Glutamatergic neuron (in vitro differentiated cells): ENCODE data around the gene SPAG9. TPM values are rescaled to one million over a fixed set of nuclear protein-coding genes. Genes with fewer than 3 reads are reported as not detected.

ENCODE experiments used
- DNase-seq: peaks from one replicate; pipeline ENCODE4 v3.0.0; 2022
- H3K27ac Mint-ChIP-seq: one replicate; pipeline ENCODE4 v1.8.0; 2020; ENCODE audit warnings: mild to moderate bottlenecking, mixed read lengths, inconsistent platforms; ENCODE audit not compliant: unreplicated experiment
- H3K27me3 Mint-ChIP-seq: one replicate; pipeline ENCODE4 v1.8.0; 2020; ENCODE audit warnings: mild to moderate bottlenecking, moderate library complexity, mixed read lengths, inconsistent platforms; ENCODE audit not compliant: unreplicated experiment
- H3K36me3 Mint-ChIP-seq: one replicate; pipeline ENCODE4 v1.8.0; 2020; ENCODE audit warnings: mild to moderate bottlenecking, mixed read lengths, inconsistent platforms; ENCODE audit not compliant: unreplicated experiment
- H3K4me1 Mint-ChIP-seq: one replicate; pipeline ENCODE4 v1.8.0; 2020; ENCODE audit warnings: mild to moderate bottlenecking, low read depth, mixed read lengths, inconsistent platforms; ENCODE audit not compliant: unreplicated experiment
- H3K4me3 Mint-ChIP-seq: one replicate; pipeline ENCODE4 v1.8.0; 2020; ENCODE audit warnings: mild to moderate bottlenecking, mixed read lengths, inconsistent platforms; ENCODE audit not compliant: unreplicated experiment
- H3K9me3 Mint-ChIP-seq: one replicate; pipeline ENCODE4 v1.8.0; 2020; ENCODE audit warnings: mild to moderate bottlenecking, moderate library complexity, mixed read lengths, inconsistent platforms; ENCODE audit not compliant: unreplicated experiment
- total RNA-seq: library from RNA; stranded (reverse); fragmentation: NEBNext Ultra II Directional; extraction: Animal tissue kit (Norgen Biotek cat#: 25700); gene quantifications from one replicate; pipeline ENCODE4 v1.2.1, GENCODE V29; 2021; ENCODE audit not compliant: unreplicated experiment
- TF ChIP-seq, protein P1 (sequence below): fragments of 200-600 bp; sonication (generic); IDR thresholded peaks from one replicate; pipeline ENCODE4 v1.5.0; 2021; ENCODE audit not compliant: partially characterized antibody, unreplicated experiment

The SPAG9 gene
- total RNA-seq, 1 donor from 2014 or later, result 327 TPM

DNA sequence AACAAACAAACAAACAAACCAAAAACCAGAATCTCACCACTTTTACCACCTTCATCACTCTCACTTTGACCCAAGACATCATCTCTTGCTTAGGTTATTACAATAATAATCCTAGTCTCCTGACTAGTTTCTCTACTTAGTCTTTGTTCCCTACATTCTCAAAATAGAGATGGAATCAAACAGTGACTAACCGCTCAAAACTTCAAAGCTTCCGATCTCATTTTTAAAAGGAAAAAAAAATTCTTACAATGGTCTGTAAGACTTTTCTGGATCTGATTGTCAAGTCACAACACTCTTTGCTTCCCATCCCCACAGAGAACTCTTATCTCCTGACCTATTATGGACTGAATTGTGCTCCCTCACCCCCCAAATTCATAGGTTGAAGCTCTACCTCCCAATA lies 60.9 kb downstream of the SPAG9 start:
- H3K4me1 Mint-ChIP-seq, result peaks cover 13% of the 10 kb centered on the region
- H3K9me3 Mint-ChIP-seq, result no peaks in the 10 kb centered on the region
- no peak overlapping the region for H3K4me3 Mint-ChIP-seq
- H3K27ac Mint-ChIP-seq, result no peak overlapping the region
- H3K36me3 Mint-ChIP-seq, result no peaks in the 10 kb centered on the region
- H3K27me3 Mint-ChIP-seq, result no peaks in the 10 kb centered on the region
- no peak for DNase-seq
- TF ChIP-seq, protein P1, sequence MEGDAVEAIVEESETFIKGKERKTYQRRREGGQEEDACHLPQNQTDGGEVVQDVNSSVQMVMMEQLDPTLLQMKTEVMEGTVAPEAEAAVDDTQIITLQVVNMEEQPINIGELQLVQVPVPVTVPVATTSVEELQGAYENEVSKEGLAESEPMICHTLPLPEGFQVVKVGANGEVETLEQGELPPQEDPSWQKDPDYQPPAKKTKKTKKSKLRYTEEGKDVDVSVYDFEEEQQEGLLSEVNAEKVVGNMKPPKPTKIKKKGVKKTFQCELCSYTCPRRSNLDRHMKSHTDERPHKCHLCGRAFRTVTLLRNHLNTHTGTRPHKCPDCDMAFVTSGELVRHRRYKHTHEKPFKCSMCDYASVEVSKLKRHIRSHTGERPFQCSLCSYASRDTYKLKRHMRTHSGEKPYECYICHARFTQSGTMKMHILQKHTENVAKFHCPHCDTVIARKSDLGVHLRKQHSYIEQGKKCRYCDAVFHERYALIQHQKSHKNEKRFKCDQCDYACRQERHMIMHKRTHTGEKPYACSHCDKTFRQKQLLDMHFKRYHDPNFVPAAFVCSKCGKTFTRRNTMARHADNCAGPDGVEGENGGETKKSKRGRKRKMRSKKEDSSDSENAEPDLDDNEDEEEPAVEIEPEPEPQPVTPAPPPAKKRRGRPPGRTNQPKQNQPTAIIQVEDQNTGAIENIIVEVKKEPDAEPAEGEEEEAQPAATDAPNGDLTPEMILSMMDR, result no peak

DNA sequence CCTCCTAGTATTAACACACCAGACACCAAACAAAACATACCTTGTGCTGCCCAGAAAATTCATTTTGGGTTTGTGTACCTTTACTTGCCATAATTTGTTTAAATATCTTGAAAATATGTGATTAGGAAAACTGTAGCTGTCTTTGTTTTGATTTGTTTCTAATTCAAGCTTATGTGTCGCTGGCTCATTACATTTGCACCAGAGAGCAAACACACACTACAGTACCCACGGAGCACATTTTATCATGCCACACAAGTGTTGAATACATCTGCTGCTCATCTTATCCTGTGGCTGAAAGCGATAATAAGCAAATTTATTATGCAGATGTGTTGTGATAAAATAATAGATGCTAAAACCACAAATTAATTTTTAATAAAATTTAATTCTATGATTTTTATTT lies 63.1 kb downstream of the SPAG9 start:
- no peaks in the 10 kb centered on the region for H3K36me3 Mint-ChIP-seq
- DNase-seq, result no peak
- no peaks in the 10 kb centered on the region for H3K9me3 Mint-ChIP-seq
- H3K4me1 Mint-ChIP-seq, result peaks cover 13% of the 10 kb centered on the region
- H3K27me3 Mint-ChIP-seq, result no peaks in the 10 kb centered on the region
- TF ChIP-seq, protein P1, result no peak
- H3K4me3 Mint-ChIP-seq, result no peak overlapping the region
- H3K27ac Mint-ChIP-seq, result peak overlapping the region; percentile 93

DNA sequence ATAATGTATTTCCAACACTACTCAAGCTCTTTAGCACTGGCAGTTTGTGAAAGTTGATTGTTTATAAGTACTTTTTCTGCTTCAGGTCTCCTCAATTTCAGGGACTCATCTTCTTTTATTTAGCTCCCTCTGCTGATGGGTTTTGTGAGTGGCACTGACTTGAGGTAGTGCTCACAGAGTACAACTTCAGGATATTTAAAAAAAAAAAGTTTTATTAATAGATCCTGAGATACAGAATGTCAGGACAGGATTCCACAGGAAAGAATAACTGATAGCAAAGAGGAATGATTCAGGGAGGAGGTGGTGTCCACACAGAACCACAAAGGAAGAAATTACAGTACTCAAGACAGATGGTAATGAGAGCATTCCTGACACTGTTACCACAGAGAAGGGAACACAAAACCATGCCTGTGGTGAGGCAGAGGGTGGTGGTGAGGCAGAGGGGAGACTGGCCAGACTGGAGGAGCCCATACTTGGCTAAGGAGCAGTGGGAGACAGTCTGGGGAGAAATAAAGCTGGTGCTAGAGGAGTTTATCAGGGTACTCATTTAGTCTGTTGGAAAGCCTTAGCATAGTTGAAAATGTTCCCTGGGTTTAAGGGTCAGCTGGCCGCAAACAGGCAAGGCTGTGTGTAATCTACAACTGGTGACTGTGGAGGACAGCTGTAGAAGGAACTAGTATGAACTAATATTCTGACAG lies 63.7 kb downstream of the SPAG9 start:
- Mint-ChIP-seq H3K4me3 (peak overlapping the region; percentile 50), H3K36me3 (no peaks in the 10 kb centered on the region), H3K4me1 (peaks cover 14% of the 10 kb centered on the region), H3K9me3 (no peaks in the 10 kb centered on the region), H3K27me3 (no peaks in the 10 kb centered on the region), H3K27ac (peak overlapping the region; percentile 93)
- TF ChIP-seq, protein P1, result peak; percentile 42
- DNase-seq, result peak; percentile 37

DNA sequence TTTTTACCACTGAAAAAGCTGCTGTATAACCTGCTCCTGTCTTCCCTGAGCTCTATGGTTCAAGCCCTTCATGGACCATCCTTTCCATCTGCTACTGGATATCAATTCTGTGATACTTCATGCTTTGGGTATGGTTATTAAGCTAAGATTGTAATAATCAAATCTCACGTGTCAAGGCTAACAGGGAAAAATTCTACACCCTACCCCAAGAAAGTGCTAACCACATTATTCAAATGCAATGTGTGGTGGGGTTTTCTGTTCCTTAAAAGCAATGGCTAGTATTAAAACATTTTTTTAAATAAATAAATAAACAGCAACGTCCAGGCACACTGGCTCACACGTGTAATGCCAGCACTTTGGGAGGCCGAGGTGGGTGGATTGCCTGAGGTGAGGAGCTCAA lies 65.9 kb downstream of the SPAG9 start:
- Mint-ChIP-seq H3K36me3 (no peaks in the 10 kb centered on the region), H3K9me3 (no peaks in the 10 kb centered on the region), H3K4me1 (peaks cover 14% of the 10 kb centered on the region), H3K27ac (no peak overlapping the region), H3K4me3 (no peak overlapping the region), H3K27me3 (peaks cover 3% of the 10 kb centered on the region)
- no peak for DNase-seq
- TF ChIP-seq, protein P1, result no peak

DNA sequence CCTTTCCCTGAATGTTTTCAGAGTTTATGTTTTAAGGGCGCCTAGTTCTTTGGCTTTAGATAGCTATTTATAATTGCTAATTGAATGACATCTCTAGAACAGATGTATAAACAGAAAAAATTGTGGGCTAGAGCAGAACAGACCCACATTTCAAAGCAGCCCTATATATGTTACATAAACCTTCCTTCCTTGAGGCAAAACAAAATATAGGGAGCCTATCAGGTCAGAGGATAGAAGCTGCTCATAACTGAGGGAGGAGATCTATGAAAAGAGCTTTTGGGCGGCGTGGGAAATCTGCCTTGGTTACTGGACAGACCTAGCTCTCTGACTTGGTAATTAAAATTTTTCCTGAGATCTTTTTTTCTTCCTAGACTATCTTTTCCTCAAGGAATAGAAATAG lies 68.4 kb downstream of the SPAG9 start:
- no peak overlapping the region for H3K4me3 Mint-ChIP-seq
- no peaks in the 10 kb centered on the region for H3K36me3 Mint-ChIP-seq
- TF ChIP-seq, protein P1, result no peak
- H3K4me1 Mint-ChIP-seq, result peaks cover 12% of the 10 kb centered on the region
- DNase-seq, result no peak
- H3K9me3 Mint-ChIP-seq, result no peaks in the 10 kb centered on the region
- H3K27me3 Mint-ChIP-seq, result peaks cover 3% of the 10 kb centered on the region
- no peak overlapping the region for H3K27ac Mint-ChIP-seq
